ENCODE results near the gene WDR70.

GRCh38 chr5:37495668-37496347 is 116.7 kb downstream of the WDR70 start:
- TF ChIP-seq ARNT (IDR thresholded peaks at IDR 0.05) (no peak), LEF1 (IDR thresholded peaks at IDR 0.05; ENCODE audit: borderline replicate concordance) (no peak), HDGF (IDR thresholded peaks at IDR 0.05; ENCODE audit: borderline replicate concordance) (no peak), SP1 (IDR thresholded peaks at IDR 0.05) (no peak), FOXK2 (IDR thresholded peaks at IDR 0.05) (no peak), BHLHE40 (IDR thresholded peaks at IDR 0.05; ENCODE audit: borderline replicate concordance) (no peak), TARDBP (IDR thresholded peaks at IDR 0.05) (no peak), ELF4 (IDR thresholded peaks at IDR 0.05) (no peak), L3MBTL2 (conservative IDR thresholded peaks at IDR 0.05) (no peak), CTBP1 (IDR thresholded peaks at IDR 0.05; ENCODE audit: borderline replicate concordance) (no peak)

All from HEK293T (cell line).